K562 (cell line): ENCODE results near the gene SPIB. TPM values are rescaled to one million over a fixed set of nuclear protein-coding genes. Genes with fewer than 3 reads are reported as not detected.

Experiments
- ATAC-seq: fragments of 200-7000 bp; cut with Tn5 transposase; 3 replicates; pipeline ENCODE4 v1.9.1; 2020; ENCODE audit warnings: moderate library complexity
- BruUV-seq: library from RNA; stranded (reverse); fragments of 400-500 nt; replicated peaks from 2 replicates; lab custom pipeline; 2021; lab: Mats Ljungman, UMichigan
- CTCF ChIA-PET: fragments of 300-600 bp; formaldehyde crosslinking; extraction: SDS; loops from one replicate; lab custom pipeline; 2021; ENCODE audit warnings: low intra/inter-chr PET ratio; lab: Yijun Ruan, JAX
- POLR2A ChIA-PET: fragments of 300-600, 350-650 bp; sonication (Branson Sonifier 250); formaldehyde crosslinking; extraction: SDS; loops from one replicate; lab custom pipeline; 2021; ENCODE audit warnings: antibody characterized with exemption, inconsistent platforms; lab: Yijun Ruan, JAX
- DNase-seq, 4 experiments: peaks; one replicate each; pipeline versions ENCODE4 v3.0.0 to v3.0.0-alpha.2; 2011 to 2018; ENCODE audit warnings: low spot score in 3 of 4, mixed read lengths in 3 of 4; ENCODE audit errors: extremely low read depth in 1 of 4
- FAIRE-seq: peaks from 2 replicates; lab custom pipeline; 2011; peaks lifted over from hg19 to GRCh38; lab: Jason Lieb, UNC
- H2AFZ ChIP-seq: 2 replicates; pipeline ENCODE4 v1.6.0; 2011; ENCODE audit warnings: low read depth, low read length, control low read depth, inconsistent platforms
- H3K27ac ChIP-seq: fragments of 200-600 bp; 3 replicates; pipeline ENCODE4 v1.8.0; 2011; ENCODE audit warnings: low read depth, mild to moderate bottlenecking, control low read depth, inconsistent platforms, low read length, moderate library complexity, mixed read lengths; ENCODE audit errors: extremely low read depth
- H3K27me3 ChIP-seq, 2 experiments: fragments of 300-600 bp in 1 of 2; 2 replicates in 1 of 2; 3 replicates in 1 of 2; pipeline versions ENCODE4 v1.6.0 to v1.8.0; 2011; ENCODE audit warnings: inconsistent platforms in 2 of 2, low read length in 2 of 2, mild to moderate bottlenecking in 1 of 2, mixed read lengths in 1 of 2, moderate library complexity in 1 of 2; ENCODE audit not compliant: control insufficient read depth in 2 of 2, insufficient read depth in 2 of 2
- H3K36me3 ChIP-seq: fragments of 300-600 bp; 3 replicates; pipeline ENCODE4 v1.8.0; 2011; ENCODE audit warnings: mild to moderate bottlenecking, low read length, inconsistent platforms; ENCODE audit not compliant: control insufficient read depth, insufficient read depth
- H3K4me1 ChIP-seq, 2 experiments: fragments of 200-600 bp in 1 of 2; replicated peaks in 1 of 2; 2 replicates in 1 of 2; 3 replicates in 1 of 2; pipeline versions ENCODE4 v1.5.1 to v1.8.0; 2011; ENCODE audit warnings: inconsistent platforms in 2 of 2, low read length in 2 of 2, mild to moderate bottlenecking in 1 of 2, mixed read lengths in 1 of 2, moderate library complexity in 1 of 2; ENCODE audit not compliant: control insufficient read depth in 2 of 2, insufficient read depth in 2 of 2
- H3K4me2 ChIP-seq: 2 replicates; pipeline ENCODE4 v1.6.1; 2011; ENCODE audit warnings: low read length, control low read depth, inconsistent platforms, mixed read lengths; ENCODE audit not compliant: insufficient read depth
- H3K4me3 ChIP-seq: fragments of 200-600 bp; sonication (generic), shearing (Covaris generic); 2 replicates; pipeline ENCODE4 v1.5.1; 2016; ENCODE audit warnings: control low read depth, inconsistent platforms
- H3K79me2 ChIP-seq: fragments of 200-600 bp; 3 replicates; pipeline ENCODE4 v1.8.0; 2011; ENCODE audit warnings: low read length, inconsistent platforms; ENCODE audit not compliant: control insufficient read depth, insufficient read depth
- H3K9ac ChIP-seq, 2 experiments: 2 replicates each; pipeline versions ENCODE4 v1.6.0 to v1.6.1; 2011; ENCODE audit warnings: low read depth in 2 of 2, low read length in 2 of 2, control low read depth in 1 of 2, inconsistent platforms in 1 of 2, mild to moderate bottlenecking in 1 of 2, mixed read lengths in 1 of 2; ENCODE audit not compliant: insufficient read depth in 1 of 2
- H3K9me1 ChIP-seq: one replicate; pipeline ENCODE4 v1.6.0; 2011; ENCODE audit warnings: inconsistent platforms, mild to moderate bottlenecking, low read length, moderate library complexity; ENCODE audit not compliant: control insufficient read depth, insufficient read depth
- H3K9me3 ChIP-seq: replicated peaks from 2 replicates; pipeline ENCODE4 v1.5.1; 2011; ENCODE audit warnings: low read depth, low read length, inconsistent platforms; ENCODE audit not compliant: control insufficient read depth, insufficient read depth
- H4K20me1 ChIP-seq: replicated peaks from 2 replicates; pipeline ENCODE4 v1.6.1; 2011; ENCODE audit warnings: low read length, inconsistent platforms, mixed read lengths; ENCODE audit not compliant: control insufficient read depth, insufficient read depth
- VEZF1 ChIP-seq: fragments of 200-800 bp; sonication (Bioruptor generic); IDR thresholded peaks from 2 replicates; pipeline ENCODE4 v1.6.1; 2017; ENCODE audit warnings: missing genetic modification characterization, missing compliant biosample characterization
- ZBTB8A ChIP-seq: fragments of 450-650 bp; IDR thresholded peaks from 2 replicates; pipeline ENCODE4 v1.6.1; 2018; ENCODE audit warnings: mild to moderate bottlenecking, moderate library complexity; ENCODE audit not compliant: partially characterized antibody
- WGBS: fragments of 100-300 bp; shearing (Covaris generic); methylation state at CpG from one replicate; pipeline ENCODE4 v1.1.6; 2016; ENCODE audit warnings: low coverage, mixed read lengths; ENCODE audit not compliant: insufficient coverage; ENCODE audit errors: missing lambda C conversion rate; 5-methylcytosine and 5-hydroxymethylcytosine counted together
- in situ Hi-C: fragments of 300-500 bp; cut with MboI; formaldehyde crosslinking; loops from 4 replicates; pipeline ENCODE4 v1.15.0; 2018; ENCODE audit warnings: inconsistent platforms, mixed read lengths
- intact Hi-C: fragments of 100-400 bp; cut with micrococcal nuclease; formaldehyde crosslinking; loops from 2 replicates; pipeline ENCODE4 v1.14.2; 2022
- polyA plus RNA-seq, 8 experiments: library from polyadenylated mRNA; depleted of rRNA in 4 of 8; stranded (reverse) in 5 of 8; unstranded in 3 of 8; fragments of >200 nt; fragmentation: Nextera tagmentation in 2 of 8; fragmentation: Illumina TruSeq in 1 of 8; extraction: Ambion mirVana in 2 of 8; extraction: Trizol in 1 of 8; gene quantifications; 2 replicates each; pipeline versions ENCODE4 v1.2.1 to v1.2.3, GENCODE V29; 2011 to 2014; ENCODE audit warnings: inconsistent platforms in 1 of 8, missing spikeins in 1 of 8
- total RNA-seq, 7 experiments: library from RNA; depleted of rRNA in 6 of 7; stranded (reverse); fragments of >200 nt in 6 of 7; fragmentation: Illumina TruSeq in 2 of 7; extraction: Trizol in 2 of 7; gene quantifications; 2 replicates each; pipeline versions ENCODE4 v1.2.1 to v1.2.3, GENCODE V29; 2011 to 2021; ENCODE audit warnings: low replicate concordance in 1 of 7

SPIB gene
- total and polyA plus RNA-seq, 9 of the 15 experiments (the other 6 are each of a cell fraction or from before 2014, with no cell fraction given): 0.06 to 1.0 (median 0.43) TPM; not detected in 1

GRCh38 chr19:50419580-50420035 is 870 bp downstream of the SPIB start:
- H3K9ac ChIP-seq: no peak overlapping the region
- CTCF ChIA-PET: no interaction called here

More at GRCh38 chr19:50419580-50420035, 870 bp downstream of the SPIB start:
- Histone ChIP-seq H3K4me1 (peaks cover 10 to 53% of the 10 kb centered on the region in 2 experiments), H2AFZ (no peak overlapping the region), H3K27me3 (no peaks in the 10 kb centered on the region), H3K79me2 (no peaks in the 10 kb centered on the region), H3K9me1 (no peaks in the 10 kb centered on the region), H3K4me2 (no peak overlapping the region), H4K20me1 (no peaks in the 10 kb centered on the region), H3K27ac (no peak overlapping the region), H3K4me3 (no peak overlapping the region), H3K9me3 (no peaks in the 10 kb centered on the region), H3K36me3 (peaks cover 23% of the 10 kb centered on the region; the same call in 2 of the 3 replicates)
- peak; percentile 39; the same call in 1 of the 2 replicates for TF ChIP-seq VEZF1 (CRISPR knock-in tag)
- no peak for TF ChIP-seq ZBTB8A
- POLR2A ChIA-PET: interaction anchor here (0.7 to 1.1 kb wide), 2 partner anchors 41 to 170 kb away, joined by 3 read pairs; no protein-coding TSS in a partner anchor
- ATAC-seq (no peak), FAIRE-seq (no peak), DNase-seq (no peak)
- WGBS: 37% methylated on average over 5 of the region's 8 CpGs
- intact Hi-C loops (no loop called here), in situ Hi-C loops (no loop called here)
- no TSS peak for BruUV-seq
